ENCODE data around the gene ASPG.

GRCh38 chr14:104112113-104112505, 26.6 kb downstream of the ASPG start:
- TF ChIP-seq EZH2 (IDR thresholded peaks at IDR 0.05; ENCODE audit: insufficient read depth, poor library complexity, severe bottlenecking) = no peak
- no peak for TF ChIP-seq EZH2phosphoT487 (IDR thresholded peaks at IDR 0.05; ENCODE audit: insufficient read depth, low read depth)

Data from GM23248 (cell line).